HEK293 (cell line): ENCODE measurements around the gene GRAMD1C.

Experiments
- ZBTB17 ChIP-seq: fragments of 450-650 bp; formaldehyde crosslinking; IDR thresholded peaks from 2 replicates; pipeline ENCODE4 v1.5.1; 2016; ENCODE audit warnings: missing biosample characterization, missing genetic modification characterization
- ZBTB20 ChIP-seq: fragments of 450-650 bp; formaldehyde crosslinking; IDR thresholded peaks from 2 replicates; pipeline ENCODE4 v1.5.1; 2016; ENCODE audit warnings: missing biosample characterization, missing genetic modification characterization
- ZNF292 ChIP-seq: fragments of 450-650 bp; formaldehyde crosslinking; IDR thresholded peaks from 2 replicates; pipeline ENCODE4 v1.5.1; 2016; ENCODE audit warnings: low read depth, missing biosample characterization, missing genetic modification characterization, borderline replicate concordance
- ZNF416 ChIP-seq: fragments of 450-650 bp; formaldehyde crosslinking; IDR thresholded peaks from 2 replicates; pipeline ENCODE4 v1.5.1; 2016; ENCODE audit warnings: missing biosample characterization, missing genetic modification characterization
- ZNF549 ChIP-seq: fragments of 450-650 bp; IDR thresholded peaks from 2 replicates; pipeline ENCODE4 v1.5.1; 2018; ENCODE audit warnings: missing biosample characterization, missing genetic modification characterization, mild to moderate bottlenecking, inconsistent platforms, moderate library complexity
- TF ChIP-seq, protein P1 (sequence below): fragments of 450-650 bp; formaldehyde crosslinking; IDR thresholded peaks from 2 replicates; pipeline ENCODE4 v1.5.1; 2016; ENCODE audit warnings: missing biosample characterization, missing genetic modification characterization
- TF ChIP-seq, protein P2 (sequence below): fragments of 450-650 bp; formaldehyde crosslinking; IDR thresholded peaks from 2 replicates; pipeline ENCODE4 v1.5.1; 2016; ENCODE audit warnings: missing biosample characterization, missing genetic modification characterization
- TF ChIP-seq, protein P3 (sequence below): fragments of 450-650 bp; formaldehyde crosslinking; IDR thresholded peaks from 2 replicates; pipeline ENCODE4 v1.5.1; 2016; ENCODE audit warnings: missing biosample characterization, missing genetic modification characterization, borderline replicate concordance

DNA sequence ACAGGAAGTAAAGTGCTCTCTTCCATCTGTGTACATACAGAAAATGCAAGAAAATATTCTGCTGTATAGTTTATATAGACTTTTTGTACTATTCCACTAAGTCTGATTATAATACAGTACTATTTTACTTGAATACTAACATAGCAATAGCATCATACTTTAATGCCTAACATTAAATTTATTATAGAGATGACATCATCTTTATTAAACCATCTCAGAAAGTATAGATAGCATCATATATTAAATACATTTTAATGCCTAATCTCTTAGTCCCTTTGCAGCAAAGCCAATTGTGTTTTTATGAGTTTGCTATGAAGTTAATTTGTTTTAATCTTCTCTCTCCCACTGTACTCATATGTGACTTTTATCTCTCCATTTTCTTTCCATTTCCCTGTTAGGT is 69.5 kb downstream of the GRAMD1C start:
- TF ChIP-seq ZBTB20 (tag by site-specific recombination) (no peak), ZNF416 (tag by site-specific recombination) (no peak), ZNF549 (tag by site-specific recombination) (no peak), ZBTB17 (no peak), ZNF292 (tag by site-specific recombination) (no peak)
- TF ChIP-seq, protein P1, sequence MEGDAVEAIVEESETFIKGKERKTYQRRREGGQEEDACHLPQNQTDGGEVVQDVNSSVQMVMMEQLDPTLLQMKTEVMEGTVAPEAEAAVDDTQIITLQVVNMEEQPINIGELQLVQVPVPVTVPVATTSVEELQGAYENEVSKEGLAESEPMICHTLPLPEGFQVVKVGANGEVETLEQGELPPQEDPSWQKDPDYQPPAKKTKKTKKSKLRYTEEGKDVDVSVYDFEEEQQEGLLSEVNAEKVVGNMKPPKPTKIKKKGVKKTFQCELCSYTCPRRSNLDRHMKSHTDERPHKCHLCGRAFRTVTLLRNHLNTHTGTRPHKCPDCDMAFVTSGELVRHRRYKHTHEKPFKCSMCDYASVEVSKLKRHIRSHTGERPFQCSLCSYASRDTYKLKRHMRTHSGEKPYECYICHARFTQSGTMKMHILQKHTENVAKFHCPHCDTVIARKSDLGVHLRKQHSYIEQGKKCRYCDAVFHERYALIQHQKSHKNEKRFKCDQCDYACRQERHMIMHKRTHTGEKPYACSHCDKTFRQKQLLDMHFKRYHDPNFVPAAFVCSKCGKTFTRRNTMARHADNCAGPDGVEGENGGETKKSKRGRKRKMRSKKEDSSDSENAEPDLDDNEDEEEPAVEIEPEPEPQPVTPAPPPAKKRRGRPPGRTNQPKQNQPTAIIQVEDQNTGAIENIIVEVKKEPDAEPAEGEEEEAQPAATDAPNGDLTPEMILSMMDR (tag by site-specific recombination): no peak
- TF ChIP-seq, protein P2, sequence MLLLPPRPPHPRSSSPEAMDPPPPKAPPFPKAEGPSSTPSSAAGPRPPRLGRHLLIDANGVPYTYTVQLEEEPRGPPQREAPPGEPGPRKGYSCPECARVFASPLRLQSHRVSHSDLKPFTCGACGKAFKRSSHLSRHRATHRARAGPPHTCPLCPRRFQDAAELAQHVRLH (tag by site-specific recombination): no peak
- TF ChIP-seq, protein P3, sequence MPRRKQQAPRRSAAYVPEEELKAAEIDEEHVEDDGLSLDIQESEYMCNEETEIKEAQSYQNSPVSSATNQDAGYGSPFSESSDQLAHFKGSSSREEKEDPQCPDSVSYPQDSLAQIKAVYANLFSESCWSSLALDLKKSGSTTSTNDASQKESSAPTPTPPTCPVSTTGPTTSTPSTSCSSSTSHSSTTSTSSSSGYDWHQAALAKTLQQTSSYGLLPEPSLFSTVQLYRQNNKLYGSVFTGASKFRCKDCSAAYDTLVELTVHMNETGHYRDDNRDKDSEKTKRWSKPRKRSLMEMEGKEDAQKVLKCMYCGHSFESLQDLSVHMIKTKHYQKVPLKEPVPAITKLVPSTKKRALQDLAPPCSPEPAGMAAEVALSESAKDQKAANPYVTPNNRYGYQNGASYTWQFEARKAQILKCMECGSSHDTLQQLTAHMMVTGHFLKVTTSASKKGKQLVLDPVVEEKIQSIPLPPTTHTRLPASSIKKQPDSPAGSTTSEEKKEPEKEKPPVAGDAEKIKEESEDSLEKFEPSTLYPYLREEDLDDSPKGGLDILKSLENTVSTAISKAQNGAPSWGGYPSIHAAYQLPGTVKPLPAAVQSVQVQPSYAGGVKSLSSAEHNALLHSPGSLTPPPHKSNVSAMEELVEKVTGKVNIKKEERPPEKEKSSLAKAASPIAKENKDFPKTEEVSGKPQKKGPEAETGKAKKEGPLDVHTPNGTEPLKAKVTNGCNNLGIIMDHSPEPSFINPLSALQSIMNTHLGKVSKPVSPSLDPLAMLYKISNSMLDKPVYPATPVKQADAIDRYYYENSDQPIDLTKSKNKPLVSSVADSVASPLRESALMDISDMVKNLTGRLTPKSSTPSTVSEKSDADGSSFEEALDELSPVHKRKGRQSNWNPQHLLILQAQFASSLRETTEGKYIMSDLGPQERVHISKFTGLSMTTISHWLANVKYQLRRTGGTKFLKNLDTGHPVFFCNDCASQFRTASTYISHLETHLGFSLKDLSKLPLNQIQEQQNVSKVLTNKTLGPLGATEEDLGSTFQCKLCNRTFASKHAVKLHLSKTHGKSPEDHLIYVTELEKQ (tag by site-specific recombination): no peak
